HEK293T (cell line): Measurements from ENCODE around the gene KRT6B.

Experiments
- CTCF ChIA-PET: fragments of 350-600 bp; formaldehyde crosslinking; extraction: SDS; loops from one replicate; lab custom pipeline; 2021; ENCODE audit warnings: antibody characterized with exemption, inconsistent platforms; lab: Yijun Ruan, JAX
- POLR2A ChIA-PET: fragments of 350-600 bp; formaldehyde crosslinking; extraction: SDS; loops from one replicate; lab custom pipeline; 2020; ENCODE audit warnings: antibody characterized with exemption, inconsistent platforms; lab: Yijun Ruan, JAX
- DNase-seq: peaks from one replicate; pipeline ENCODE4 v3.0.0; 2012; ENCODE audit warnings: mixed read lengths; ENCODE audit errors: extremely low spot score
- ARNT ChIP-seq: fragments of 450-650 bp; IDR thresholded peaks from 2 replicates; pipeline ENCODE4 v1.6.1; 2017; ENCODE audit warnings: mild to moderate bottlenecking
- BHLHE40 ChIP-seq: fragments of 450-650 bp; IDR thresholded peaks from 2 replicates; pipeline ENCODE4 v1.6.1; 2016; ENCODE audit warnings: mild to moderate bottlenecking, moderate library complexity, borderline replicate concordance
- CTBP1 ChIP-seq: fragments of 450-650 bp; IDR thresholded peaks from 2 replicates; pipeline ENCODE4 v1.6.1; 2016; ENCODE audit warnings: borderline replicate concordance
- ELF4 ChIP-seq: fragments of 450-650 bp; IDR thresholded peaks from 2 replicates; pipeline ENCODE4 v1.6.1; 2017; ENCODE audit warnings: antibody characterized with exemption
- FOXA1 ChIP-seq: fragments of 450-650 bp; IDR thresholded peaks from 2 replicates; pipeline ENCODE4 v1.6.1; 2016; ENCODE audit warnings: mild to moderate bottlenecking
- FOXK2 ChIP-seq: fragments of 450-650 bp; IDR thresholded peaks from 2 replicates; pipeline ENCODE4 v1.6.1; 2016; ENCODE audit warnings: mild to moderate bottlenecking
- FOXM1 ChIP-seq: fragments of 450-650 bp; IDR thresholded peaks from 2 replicates; pipeline ENCODE4 v1.6.1; 2017; ENCODE audit warnings: mild to moderate bottlenecking, borderline replicate concordance
- HDGF ChIP-seq: fragments of 450-650 bp; IDR thresholded peaks from 2 replicates; pipeline ENCODE4 v1.6.1; 2017; ENCODE audit warnings: antibody characterized with exemption, borderline replicate concordance
- L3MBTL2 ChIP-seq: fragments of 450-650 bp; conservative IDR thresholded peaks from 2 replicates; pipeline ENCODE4 v1.6.1; 2016; ENCODE audit warnings: mild to moderate bottlenecking
- LEF1 ChIP-seq: fragments of 450-650 bp; IDR thresholded peaks from 2 replicates; pipeline ENCODE4 v1.6.1; 2017; ENCODE audit warnings: mild to moderate bottlenecking, borderline replicate concordance
- NFRKB ChIP-seq: fragments of 450-650 bp; IDR thresholded peaks from 2 replicates; pipeline ENCODE4 v1.6.1; 2016; ENCODE audit warnings: mild to moderate bottlenecking, moderate library complexity
- PKNOX1 ChIP-seq: fragments of 450-650 bp; IDR thresholded peaks from 2 replicates; pipeline ENCODE4 v1.6.1; 2016
- SP1 ChIP-seq: fragments of 450-650 bp; IDR thresholded peaks from 2 replicates; pipeline ENCODE4 v1.6.1; 2017
- SUZ12 ChIP-seq: fragments of 450-650 bp; IDR thresholded peaks from 2 replicates; pipeline ENCODE4 v1.6.1; 2016; ENCODE audit warnings: mild to moderate bottlenecking
- TARDBP ChIP-seq: fragments of 450-650 bp; IDR thresholded peaks from 2 replicates; pipeline ENCODE4 v1.6.1; 2016
- ZNF384 ChIP-seq: fragments of 450-650 bp; IDR thresholded peaks from 2 replicates; pipeline ENCODE4 v1.6.1; 2016

The KRT6B gene

GRCh38 chr12:52477651-52478050 is 25.7 kb upstream of the KRT6B start:
- TF ChIP-seq L3MBTL2: no peak
- no peak for TF ChIP-seq FOXM1
- TF ChIP-seq TARDBP: no peak
- no peak for TF ChIP-seq ZNF384
- TF ChIP-seq NFRKB: no peak
- TF ChIP-seq FOXA1: no peak
- no peak for TF ChIP-seq PKNOX1
- no peak for TF ChIP-seq FOXK2
- no peak for TF ChIP-seq SP1
- TF ChIP-seq HDGF: no peak
- POLR2A ChIA-PET: no interaction called here
- CTCF ChIA-PET: no interaction called here
- no peak for DNase-seq

- CTCF ChIA-PET: no interaction called here
- POLR2A ChIA-PET: no interaction called here
- TF ChIP-seq ELF4: no peak
- no peak for TF ChIP-seq ZNF384
- no peak for TF ChIP-seq ARNT
- TF ChIP-seq BHLHE40: no peak
- no peak for TF ChIP-seq SUZ12
- no peak for TF ChIP-seq NFRKB
- TF ChIP-seq FOXK2: no peak
- no peak for TF ChIP-seq TARDBP
- TF ChIP-seq SP1: no peak
- no peak for TF ChIP-seq FOXM1
- no peak for TF ChIP-seq CTBP1
- no peak for TF ChIP-seq FOXA1
- TF ChIP-seq L3MBTL2: no peak
- no peak for TF ChIP-seq LEF1
- TF ChIP-seq PKNOX1: no peak
- TF ChIP-seq HDGF: no peak
- DNase-seq: no peak
Observed at GRCh38 chr12:52474212-52474611, 22.3 kb upstream of the KRT6B start.

GRCh38 chr12:52473768-52474167 is 21.8 kb upstream of the KRT6B start, which contains the start of gene KRT6C:
KRT6C (minus strand) TSS chr12:52473805; CDS start chr12:52473737, 68 bp downstream.
- TF ChIP-seq NFRKB (no peak), SP1 (no peak), BHLHE40 (no peak), PKNOX1 (no peak), FOXK2 (no peak), LEF1 (no peak), FOXA1 (no peak), CTBP1 (no peak), HDGF (no peak), ARNT (no peak), L3MBTL2 (no peak), FOXM1 (no peak), ZNF384 (no peak), TARDBP (no peak), SUZ12 (no peak), ELF4 (no peak)
- ChIA-PET CTCF (no interaction called here), POLR2A (no interaction called here)
- no peak for DNase-seq

GRCh38 chr12:52469853-52470252 is 17.9 kb upstream of the KRT6B start:
- POLR2A ChIA-PET: no interaction called here
- no peak for DNase-seq
- CTCF ChIA-PET: no interaction called here
- TF ChIP-seq LEF1 (no peak), FOXM1 (no peak), FOXA1 (no peak), HDGF (no peak), SUZ12 (no peak), CTBP1 (no peak), PKNOX1 (no peak), BHLHE40 (no peak), SP1 (no peak), ZNF384 (no peak), ELF4 (no peak), ARNT (no peak), NFRKB (no peak), TARDBP (no peak), L3MBTL2 (no peak), FOXK2 (no peak)

GRCh38 chr12:52464897-52465296 is 13.0 kb upstream of the KRT6B start:
- TF ChIP-seq ELF4 (no peak), TARDBP (no peak), BHLHE40 (no peak), FOXK2 (no peak), ZNF384 (no peak), SUZ12 (no peak), SP1 (no peak), CTBP1 (no peak), ARNT (no peak), FOXM1 (no peak), PKNOX1 (no peak), NFRKB (no peak), L3MBTL2 (no peak), HDGF (no peak), LEF1 (no peak), FOXA1 (no peak)
- ChIA-PET CTCF (no interaction called here), POLR2A (no interaction called here)
- DNase-seq: no peak
